Stimulated activated CD8-positive, alpha-beta memory T cell treated with anti-CD3 and anti-CD28 coated beads, Interleukin-15, amount 100 ng/mL, for 48 hours (primary cell): ENCODE data around the gene CAMTA1.
"Not testable (repeated sequence)": the region's sequence is repeated elsewhere in the genome, so short reads cannot be mapped to it uniquely, and the experiment has no call there.

Experiments
- DNase-seq, 2 donors: peaks; one replicate each; pipeline ENCODE4 v3.0.0-alpha.2; 2020; ENCODE audit warnings: low read depth in 2 of 2

The CAMTA1 gene

GRCh38 chr1:7691576-7691975 lies 906.3 kb downstream of the CAMTA1 start:
- DNase-seq, result no peak

DNA sequence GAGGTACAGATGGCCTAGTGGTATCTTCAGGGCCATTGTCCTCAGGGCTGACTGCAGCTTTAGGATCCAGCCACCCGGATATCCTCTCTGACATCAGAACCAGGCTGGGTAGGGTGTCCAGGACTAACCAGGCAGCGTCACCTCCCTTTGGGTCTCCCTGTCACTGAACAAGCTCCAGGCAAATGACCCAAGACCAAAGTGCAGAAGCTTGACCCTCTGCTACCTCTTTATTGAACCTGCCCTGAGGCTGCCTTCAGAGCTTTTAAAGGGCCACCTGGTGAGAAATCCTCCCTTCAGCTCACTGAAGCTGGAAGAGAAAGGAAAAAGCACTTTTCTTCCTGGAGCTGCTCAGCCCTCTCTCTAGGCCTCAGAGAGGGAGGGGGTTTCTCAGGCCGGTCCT lies 906.8 kb downstream of the CAMTA1 start:
- DNase-seq, result no peak

DNA sequence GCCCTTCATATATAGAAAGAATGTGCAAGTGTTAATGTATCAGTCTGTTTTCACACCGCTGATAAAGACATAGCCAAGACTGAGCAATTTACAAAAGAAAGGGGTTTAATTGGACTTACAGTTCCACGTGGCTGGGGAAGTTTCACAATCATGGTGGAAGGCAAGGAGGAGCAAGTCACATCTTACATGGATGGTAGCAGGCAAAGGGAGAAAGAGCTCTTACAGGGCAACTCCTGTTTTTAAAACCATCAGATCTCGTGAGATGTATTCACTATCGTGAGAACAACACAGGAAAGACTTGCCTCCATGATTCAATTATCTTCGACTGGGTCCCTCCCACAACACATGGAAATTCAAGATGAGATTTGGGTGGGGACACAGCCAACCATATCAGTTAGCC lies 907.8 kb downstream of the CAMTA1 start:
- not testable (repeated sequence) for DNase-seq

DNA sequence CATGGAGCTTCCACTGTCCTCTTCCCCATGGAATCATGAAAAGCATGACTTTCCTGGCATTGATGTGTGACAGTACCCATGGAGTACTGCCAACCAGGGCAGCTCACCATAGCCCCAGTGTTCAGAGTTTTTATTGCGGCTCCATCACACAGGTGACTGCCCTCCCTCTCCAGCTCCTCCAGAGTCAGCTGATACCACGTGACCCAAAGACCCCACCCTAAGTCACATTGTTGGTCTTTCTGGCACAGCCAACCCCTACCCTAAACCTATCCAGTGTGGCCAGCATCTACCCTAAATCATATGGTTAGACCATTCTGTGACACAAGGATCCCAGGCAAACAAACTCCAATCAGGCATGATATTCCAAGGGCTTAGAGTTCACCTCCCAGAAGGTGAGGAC lies 908.4 kb downstream of the CAMTA1 start:
- DNase-seq, result no peak

DNA sequence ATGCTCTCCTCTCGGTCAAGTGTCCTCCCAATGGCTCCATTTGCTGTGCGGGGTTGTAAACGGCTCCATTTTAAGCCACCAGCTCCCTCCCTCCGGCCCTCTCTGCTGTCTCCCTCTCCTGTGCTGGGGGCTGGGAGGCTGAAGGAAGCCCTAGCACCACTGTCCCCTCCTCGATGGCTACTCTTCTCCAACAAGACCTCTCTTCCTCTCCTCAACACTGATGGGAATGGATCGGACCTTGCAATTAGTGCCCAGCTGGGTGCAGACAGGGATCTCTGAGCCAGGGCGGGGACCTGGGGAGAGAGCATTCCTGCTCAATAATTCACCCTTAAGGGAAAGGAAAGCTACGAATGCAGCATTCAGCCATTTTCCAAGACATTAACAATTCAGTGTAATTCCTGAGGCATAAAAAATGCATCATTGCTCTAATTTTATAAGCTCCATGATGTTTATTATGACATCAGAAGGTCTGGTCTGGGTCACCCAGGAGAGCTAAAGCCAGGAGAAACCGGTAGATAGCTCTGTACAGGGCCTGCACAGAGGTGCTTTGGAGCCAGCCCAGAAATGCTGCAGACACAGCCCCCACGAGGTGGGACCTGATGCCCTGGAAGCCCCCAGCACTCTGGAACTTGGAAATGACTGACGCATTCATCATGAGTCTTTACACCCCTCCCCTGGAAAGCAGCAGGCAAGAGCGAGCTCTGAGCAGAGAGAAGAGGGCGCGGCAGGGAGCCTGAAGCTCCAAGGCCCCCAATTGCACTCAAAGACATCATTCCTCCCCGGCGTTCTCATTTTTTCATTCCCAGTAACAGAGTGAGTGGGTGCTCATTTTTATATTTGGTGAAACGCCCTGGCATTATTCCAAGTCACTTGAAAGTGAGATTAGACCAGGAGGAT lies 909.6 kb downstream of the CAMTA1 start:
- no peak for DNase-seq

GRCh38 chr1:7695497-7696117 lies 910.4 kb downstream of the CAMTA1 start:
- no peak for DNase-seq

DNA sequence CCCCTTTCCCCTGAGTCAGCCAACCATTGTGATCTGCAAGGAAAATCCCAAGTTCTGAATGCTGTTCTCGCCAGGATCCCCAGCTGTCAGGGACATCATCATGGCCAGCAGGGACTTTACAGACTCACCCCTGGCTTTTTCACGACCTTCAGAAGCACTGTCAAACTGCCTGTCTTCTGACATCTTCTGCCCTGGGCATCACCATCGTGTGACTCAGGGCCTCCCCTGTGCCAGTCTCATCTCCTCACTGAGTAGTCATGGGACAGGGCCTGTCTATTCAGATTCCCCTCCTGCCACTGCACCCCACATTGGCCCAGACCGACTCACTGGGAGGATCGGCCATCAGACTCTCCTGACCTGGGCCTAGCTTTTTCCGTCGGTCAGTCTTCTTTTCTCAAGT lies 913.4 kb downstream of the CAMTA1 start:
- DNase-seq, result no peak

- no peak for DNase-seq
Observed at GRCh38 chr1:7702365-7702764, 917.1 kb downstream of the CAMTA1 start.

DNA sequence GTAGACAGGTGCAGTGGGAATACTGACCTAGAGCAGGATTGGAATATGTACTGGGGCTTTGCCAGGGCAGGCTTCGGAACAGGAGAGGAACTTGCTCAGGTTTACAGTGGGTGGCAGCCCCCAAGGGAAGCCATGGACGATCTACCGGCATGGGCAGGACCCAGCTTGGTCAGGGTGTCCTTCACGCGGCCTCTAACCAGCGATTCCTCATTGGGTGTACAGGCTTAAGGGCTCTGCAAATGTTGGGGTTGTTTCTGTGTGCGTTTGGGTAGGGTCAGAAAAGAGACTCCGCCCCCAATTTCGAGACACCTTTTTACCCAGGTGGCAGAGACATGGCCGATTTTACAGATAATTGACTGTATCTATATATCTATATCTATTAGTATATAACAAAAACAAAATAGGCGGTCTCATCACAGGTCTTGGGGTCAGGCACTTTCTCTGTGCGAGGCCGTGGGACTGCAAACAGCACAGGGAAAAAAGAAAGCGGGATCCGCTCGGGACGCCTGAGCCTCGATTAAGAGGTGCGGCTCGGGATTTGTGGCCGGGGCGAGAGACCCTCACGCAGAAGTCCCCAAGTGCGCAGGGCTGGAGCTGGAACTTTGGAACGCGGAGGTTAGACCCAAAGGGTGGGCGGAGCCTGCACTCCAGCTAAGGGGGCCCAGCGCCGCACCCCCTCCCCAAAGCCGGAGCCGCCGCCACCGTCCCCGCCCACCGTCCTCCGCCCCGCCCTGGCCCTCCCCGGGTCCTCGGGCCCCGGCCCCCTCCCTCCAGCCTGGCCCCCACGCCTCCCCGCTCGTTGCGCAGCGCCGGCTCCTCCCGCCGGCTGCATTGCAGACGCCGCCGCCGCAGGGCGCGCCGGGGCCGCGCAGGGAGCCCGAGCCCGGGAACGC lies 918.3 kb downstream of the CAMTA1 start:
- no peak for DNase-seq

DNA sequence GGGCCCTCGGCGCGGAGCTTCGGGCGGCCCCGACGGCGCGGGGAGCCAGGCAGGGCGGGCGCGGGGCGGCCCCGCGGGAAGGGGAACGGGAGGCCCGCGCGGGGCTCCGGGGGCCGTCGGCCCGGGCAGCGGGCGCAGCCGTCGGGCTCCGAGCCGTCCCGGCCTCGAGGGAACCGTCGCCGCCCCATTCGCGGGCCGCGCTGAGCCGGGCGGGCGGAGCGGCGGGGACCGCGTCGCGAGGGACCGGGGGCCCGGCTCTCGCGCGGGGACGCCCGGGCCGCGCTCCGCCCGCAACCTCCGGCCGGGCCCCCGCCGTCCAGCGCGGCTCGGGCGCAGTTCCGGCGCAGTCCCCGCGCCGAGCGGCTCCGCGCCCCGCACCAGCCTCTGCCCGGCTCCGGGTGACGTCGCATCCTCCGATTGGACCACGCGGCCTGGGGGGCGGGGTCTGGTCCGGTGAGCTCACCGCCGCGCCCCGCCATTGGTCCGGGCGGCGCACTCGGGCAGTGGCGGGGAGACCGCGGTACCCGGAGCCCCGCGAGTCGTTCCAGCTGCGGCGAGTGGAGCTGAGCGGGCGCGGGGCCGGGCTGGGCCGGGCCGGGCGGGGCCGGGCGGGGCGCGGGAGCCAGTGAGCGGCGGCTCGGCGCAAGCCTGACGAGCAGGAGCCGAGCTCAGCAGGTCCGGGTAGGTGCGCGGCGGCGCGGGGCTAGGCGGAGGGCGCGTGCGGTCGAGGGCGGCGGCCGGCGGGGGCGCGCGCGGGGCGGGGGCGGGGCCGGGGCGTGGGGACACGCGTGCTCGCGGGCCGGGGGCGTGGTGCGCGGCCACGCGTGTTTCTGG lies 919.2 kb downstream of the CAMTA1 start:
- DNase-seq, result peak; percentile 80 to 82

- DNase-seq, result no peak
Observed at GRCh38 chr1:7705048-7705907, 920.0 kb downstream of the CAMTA1 start.

GRCh38 chr1:7705908-7706216 lies 920.6 kb downstream of the CAMTA1 start:
- DNase-seq, result no peak

GRCh38 chr1:7707527-7707926 lies 922.3 kb downstream of the CAMTA1 start:
- DNase-seq, result no peak

- not testable (repeated sequence) for DNase-seq
Observed at GRCh38 chr1:7708065-7708464, 922.8 kb downstream of the CAMTA1 start.

- DNase-seq, result no peak
Observed at GRCh38 chr1:7710859-7711258, 925.6 kb downstream of the CAMTA1 start.

DNA sequence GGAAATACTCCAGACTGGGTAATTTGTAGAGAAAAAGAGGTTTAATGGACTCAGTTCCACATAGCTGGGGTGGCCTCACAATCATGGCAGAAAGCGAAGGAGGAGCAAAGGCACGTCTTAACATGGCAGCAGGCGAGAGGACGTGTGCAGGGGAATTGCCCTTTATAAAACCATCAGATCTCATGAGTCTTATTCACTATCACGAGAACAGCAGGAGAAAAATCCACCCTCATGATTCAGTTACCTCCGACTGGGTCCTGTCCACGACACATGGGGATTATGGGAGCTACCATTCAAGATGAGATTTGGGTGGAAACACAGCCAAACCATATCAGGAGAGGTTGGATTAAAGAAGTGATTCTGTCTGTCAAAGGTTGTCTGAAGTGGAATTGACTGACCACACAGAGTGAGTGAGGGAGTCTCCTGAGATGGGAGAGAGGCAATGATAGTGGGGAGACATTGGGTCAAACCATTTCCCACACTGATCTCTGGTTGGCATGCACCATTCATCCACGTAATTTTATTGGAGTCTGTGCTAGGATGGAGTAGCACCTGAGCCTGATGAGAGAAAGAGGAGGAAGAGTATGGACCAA lies 927.6 kb downstream of the CAMTA1 start:
- no peak for DNase-seq

GRCh38 chr1:7716506-7716905 lies 931.3 kb downstream of the CAMTA1 start:
- DNase-seq, result no peak

- DNase-seq, result no peak
Observed at GRCh38 chr1:7717748-7718368, 932.6 kb downstream of the CAMTA1 start.

- DNase-seq, result no peak
Observed at GRCh38 chr1:7719468-7720094, 934.3 kb downstream of the CAMTA1 start.
